ENCODE data around the gene NFIC.

NFIC gene

DNA sequence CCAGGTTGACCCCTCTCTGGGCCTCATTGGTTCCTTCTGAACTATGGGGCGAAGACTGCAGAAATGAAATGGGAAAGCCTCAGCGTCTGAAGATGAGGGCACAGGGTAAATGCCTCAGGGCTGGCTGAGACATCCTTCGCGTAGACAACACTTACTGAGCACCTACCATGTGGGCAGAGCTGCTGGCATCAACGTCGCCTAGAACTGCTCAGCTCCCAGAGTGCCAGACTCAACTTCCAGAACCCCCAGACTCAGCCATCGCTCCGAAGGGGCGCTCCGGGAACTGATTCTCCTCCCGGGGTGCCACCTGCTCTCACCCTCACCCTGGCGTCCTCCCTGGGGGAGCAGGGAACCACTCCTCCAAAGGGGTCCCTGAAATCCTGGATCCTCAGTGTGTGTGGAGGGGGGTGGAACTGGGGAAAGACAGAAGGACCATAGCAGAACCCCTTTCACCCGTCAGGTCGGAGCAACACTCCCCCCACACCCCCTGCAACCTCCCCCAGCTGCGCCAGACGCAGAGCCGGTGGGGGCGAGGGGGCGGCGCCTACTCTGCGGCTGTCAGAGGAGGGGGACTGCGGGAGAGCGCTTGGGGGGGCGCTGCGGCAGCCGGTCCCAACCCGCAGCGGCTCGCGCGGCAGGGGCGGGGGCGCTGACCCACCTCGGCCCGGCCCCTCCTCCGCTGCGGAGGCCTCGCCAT, 8.2 kb upstream of the NFIC start:
- H3K27ac ChIP-seq: peak overlapping the region; percentile 89
- TF ChIP-seq ZFX (IDR thresholded peaks at IDR 0.05; ENCODE audit: borderline replicate concordance) (no peak), CTCF (IDR thresholded peaks at IDR 0.05) (no peak)

DNA sequence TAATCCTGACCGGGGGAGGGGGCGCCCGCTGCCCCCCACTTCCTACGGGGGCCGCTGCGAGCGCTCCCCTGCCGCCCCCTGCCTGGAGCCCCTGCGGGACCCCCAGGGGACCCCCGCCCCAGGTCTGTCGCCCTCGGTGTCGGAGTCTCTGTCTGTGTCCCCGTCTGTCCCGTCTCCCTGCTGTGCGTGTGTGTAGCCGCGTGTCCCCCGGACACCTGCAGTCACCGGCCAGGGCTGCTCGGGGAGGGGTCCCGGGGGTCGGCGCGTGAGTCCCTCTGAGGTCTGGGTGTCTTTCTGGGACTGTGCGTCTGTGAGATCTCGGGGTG, 7.7 kb upstream of the NFIC start:
- TF ChIP-seq ZFX (IDR thresholded peaks at IDR 0.05; ENCODE audit: borderline replicate concordance): no peak
- no peak for TF ChIP-seq CTCF (IDR thresholded peaks at IDR 0.05)
- peak overlapping the region; percentile 89 for H3K27ac ChIP-seq

GRCh38 chr19:3359015-3359918, 7.1 kb upstream of the NFIC start:
- TF ChIP-seq CTCF (IDR thresholded peaks at IDR 0.05): no peak
- TF ChIP-seq ZFX (IDR thresholded peaks at IDR 0.05; ENCODE audit: borderline replicate concordance): no peak
- H3K27ac ChIP-seq: peak overlapping the region; percentile 89

- no peak for TF ChIP-seq CTCF (IDR thresholded peaks at IDR 0.05)
- no peak for TF ChIP-seq ZFX (IDR thresholded peaks at IDR 0.05; ENCODE audit: borderline replicate concordance)
- H3K27ac ChIP-seq: peak overlapping the region; percentile 89
Measured at GRCh38 chr19:3359919-3360420, 6.4 kb upstream of the NFIC start.

DNA sequence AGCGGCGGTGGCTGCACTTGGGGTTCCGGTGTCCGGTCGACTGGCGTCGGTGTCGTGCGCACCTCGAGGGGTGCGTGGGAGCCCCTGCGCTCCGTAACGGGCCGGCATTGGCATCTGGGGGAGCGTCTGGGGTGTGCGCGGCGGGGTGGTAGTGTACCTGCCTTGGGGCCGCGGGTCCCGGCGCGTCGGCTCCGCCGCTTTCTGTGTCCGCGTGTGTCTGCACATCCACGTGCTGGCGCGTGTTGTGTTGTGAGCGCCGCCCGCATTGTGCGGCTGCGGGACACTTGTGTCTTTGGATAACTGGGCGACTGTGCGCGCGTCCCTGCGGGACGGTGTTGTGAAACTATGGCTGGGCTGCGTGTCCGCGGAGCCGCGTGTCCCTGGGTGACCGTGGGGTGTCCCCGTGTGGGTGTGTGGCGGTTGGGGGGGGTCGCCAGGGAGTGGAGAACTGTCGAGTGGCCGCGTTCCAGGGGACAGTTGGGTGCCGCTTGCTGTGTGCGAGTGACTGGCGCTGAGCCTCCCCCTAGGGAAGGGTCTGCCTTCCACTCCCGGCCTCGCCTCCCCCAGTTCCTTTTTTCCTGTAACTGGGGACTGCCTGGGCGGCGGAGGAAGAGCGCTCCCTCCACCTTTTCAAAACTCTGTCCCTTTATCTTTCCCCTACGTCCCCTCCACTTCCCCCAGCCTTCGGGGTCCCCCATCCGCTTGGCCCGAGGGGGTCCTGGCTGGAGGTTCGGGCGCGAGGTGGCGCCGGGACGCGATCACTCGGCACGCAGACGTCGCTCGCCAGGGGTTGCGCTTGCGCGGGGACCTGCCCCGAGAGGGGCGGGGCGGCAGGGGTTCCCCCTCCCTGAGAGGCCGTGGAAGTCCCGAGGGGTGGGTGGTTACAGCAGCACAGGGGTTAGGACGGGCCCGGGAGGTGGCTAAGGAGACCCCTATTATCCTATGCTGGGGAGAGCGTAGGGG, 5.7 kb upstream of the NFIC start:
- TF ChIP-seq CTCF (IDR thresholded peaks at IDR 0.05): no peak
- TF ChIP-seq ZFX (IDR thresholded peaks at IDR 0.05; ENCODE audit: borderline replicate concordance): no peak
- H3K27ac ChIP-seq: peak overlapping the region; percentile 89

DNA sequence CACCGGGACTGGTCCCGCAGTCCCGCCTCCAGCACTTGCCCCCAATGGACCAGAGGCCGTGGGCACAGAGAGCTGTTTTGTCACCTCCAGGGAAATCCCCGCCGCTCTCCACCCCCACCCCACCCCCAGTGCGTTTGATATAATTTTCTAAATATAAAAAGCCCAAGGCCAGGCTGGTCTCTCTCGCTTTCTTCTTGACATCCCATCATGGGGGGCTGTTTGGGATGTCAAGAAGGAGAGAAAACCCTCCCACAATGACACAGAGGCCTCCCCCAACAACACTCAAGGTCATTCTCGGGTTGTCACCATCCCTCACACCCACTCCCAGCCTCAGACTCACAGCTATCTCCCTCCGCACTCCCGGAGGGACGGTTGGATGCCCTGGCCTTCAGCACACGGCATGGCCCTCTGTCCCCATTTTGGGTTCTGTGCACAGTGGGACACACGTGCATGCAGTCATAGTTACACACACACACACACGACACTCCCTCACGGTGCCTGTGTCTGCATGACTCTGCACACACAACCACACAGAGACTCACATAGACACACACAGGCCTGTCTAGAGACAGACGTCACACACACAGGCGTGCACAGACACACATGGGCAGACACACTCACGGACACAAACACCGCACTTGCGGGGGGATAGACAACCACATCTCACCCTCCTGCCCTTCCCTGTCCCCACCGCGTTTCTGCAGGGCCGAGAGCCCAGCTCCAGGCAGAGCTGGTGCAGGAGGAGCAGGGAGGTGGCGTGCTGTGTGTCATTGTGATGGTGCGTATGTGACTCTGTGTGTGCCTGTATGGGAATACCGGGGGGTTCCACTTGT, 4.8 kb upstream of the NFIC start:
- peak overlapping the region; percentile 89 for H3K27ac ChIP-seq
- TF ChIP-seq ZFX (IDR thresholded peaks at IDR 0.05; ENCODE audit: borderline replicate concordance): no peak
- no peak for TF ChIP-seq CTCF (IDR thresholded peaks at IDR 0.05)
